Activated naive CD8-positive, alpha-beta T cell treated with anti-CD3 and anti-CD28 coated beads for 36 hours (primary cell): ENCODE results near the gene ZNF385A. TPM values are rescaled to one million over a fixed set of nuclear protein-coding genes. Genes with fewer than 3 reads are reported as not detected.
"Not testable (repeated sequence)": the region's sequence is repeated elsewhere in the genome, so short reads cannot be mapped to it uniquely, and the experiment has no call there.

ENCODE experiments used
- DNase-seq: peaks from one replicate; pipeline ENCODE4 v3.0.0; 2021
- H3K27ac Mint-ChIP-seq: one replicate; pipeline ENCODE4 v1.8.0; 2022; ENCODE audit warnings: mild to moderate bottlenecking, moderate library complexity, mixed read lengths
- H3K27me3 Mint-ChIP-seq: one replicate; pipeline ENCODE4 v1.8.0; 2022; ENCODE audit warnings: mild to moderate bottlenecking, mixed read lengths
- H3K36me3 Mint-ChIP-seq: one replicate; pipeline ENCODE4 v1.8.0; 2021; ENCODE audit warnings: mild to moderate bottlenecking, mixed read lengths
- H3K4me1 Mint-ChIP-seq: one replicate; pipeline ENCODE4 v1.8.0; 2021; ENCODE audit warnings: mixed read lengths
- H3K4me3 Mint-ChIP-seq: one replicate; pipeline ENCODE4 v1.8.0; 2022; ENCODE audit warnings: mild to moderate bottlenecking, moderate library complexity, mixed read lengths
- H3K9me3 Mint-ChIP-seq: one replicate; pipeline ENCODE4 v1.8.0; 2022; ENCODE audit warnings: mixed read lengths
- total RNA-seq, 2 experiments: library from RNA; stranded (reverse); gene quantifications; one replicate each; pipeline ENCODE4 v1.2.3, GENCODE V29; 2021

The ZNF385A gene
- total RNA-seq, 2 experiments from 2014 or later, result 1.0 to 1.1 TPM

DNA sequence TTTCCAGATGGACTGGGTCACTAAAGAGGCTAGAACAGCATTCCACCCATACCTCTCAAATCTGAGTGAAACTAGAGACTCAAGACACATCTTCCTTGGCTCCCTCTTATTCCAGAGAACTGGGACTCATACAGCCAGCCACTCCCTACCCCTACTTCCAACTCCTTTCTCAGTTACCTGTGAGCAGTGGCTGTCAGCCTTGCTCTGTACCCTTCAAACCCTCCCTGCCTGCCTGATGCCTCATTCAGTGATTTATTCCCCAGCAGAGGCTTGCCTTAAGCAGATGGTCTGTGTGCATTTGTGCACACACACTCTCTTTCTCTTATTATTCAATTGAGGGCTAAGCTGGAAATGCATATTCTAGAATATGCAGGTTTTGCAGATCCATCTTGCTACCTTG lies 34.9 kb downstream of the ZNF385A start:
- no peak for DNase-seq
- Mint-ChIP-seq H3K36me3 (peaks cover 19% of the 10 kb centered on the region), H3K4me3 (no peak overlapping the region), H3K9me3 (no peaks in the 10 kb centered on the region), H3K4me1 (peaks cover 14% of the 10 kb centered on the region), H3K27me3 (no peaks in the 10 kb centered on the region), H3K27ac (no peak overlapping the region)

DNA sequence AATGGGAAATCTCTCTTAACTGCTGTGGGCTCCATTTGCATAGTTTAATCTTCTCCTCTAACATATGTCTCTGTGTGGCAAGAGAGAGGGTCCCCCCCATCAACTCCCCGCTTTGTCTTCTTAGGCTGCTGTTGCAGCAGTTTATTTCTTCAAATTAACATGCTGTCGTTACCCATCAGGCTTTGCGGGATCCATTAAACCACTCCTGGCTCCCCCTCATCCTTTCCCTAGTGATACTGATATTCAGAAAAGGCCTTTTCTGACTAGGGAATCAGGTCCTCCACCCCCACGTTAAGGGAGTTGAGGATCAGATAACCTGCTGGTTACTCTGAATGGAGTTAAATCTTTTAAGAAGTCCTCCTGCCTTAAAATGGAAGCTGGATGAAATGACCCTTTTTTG lies 35.5 kb downstream of the ZNF385A start:
- no peaks in the 10 kb centered on the region for H3K9me3 Mint-ChIP-seq
- H3K27ac Mint-ChIP-seq, result no peak overlapping the region
- peaks cover 19% of the 10 kb centered on the region for H3K36me3 Mint-ChIP-seq
- peaks cover 14% of the 10 kb centered on the region for H3K4me1 Mint-ChIP-seq
- H3K27me3 Mint-ChIP-seq, result no peaks in the 10 kb centered on the region
- DNase-seq, result no peak
- no peak overlapping the region for H3K4me3 Mint-ChIP-seq

DNA sequence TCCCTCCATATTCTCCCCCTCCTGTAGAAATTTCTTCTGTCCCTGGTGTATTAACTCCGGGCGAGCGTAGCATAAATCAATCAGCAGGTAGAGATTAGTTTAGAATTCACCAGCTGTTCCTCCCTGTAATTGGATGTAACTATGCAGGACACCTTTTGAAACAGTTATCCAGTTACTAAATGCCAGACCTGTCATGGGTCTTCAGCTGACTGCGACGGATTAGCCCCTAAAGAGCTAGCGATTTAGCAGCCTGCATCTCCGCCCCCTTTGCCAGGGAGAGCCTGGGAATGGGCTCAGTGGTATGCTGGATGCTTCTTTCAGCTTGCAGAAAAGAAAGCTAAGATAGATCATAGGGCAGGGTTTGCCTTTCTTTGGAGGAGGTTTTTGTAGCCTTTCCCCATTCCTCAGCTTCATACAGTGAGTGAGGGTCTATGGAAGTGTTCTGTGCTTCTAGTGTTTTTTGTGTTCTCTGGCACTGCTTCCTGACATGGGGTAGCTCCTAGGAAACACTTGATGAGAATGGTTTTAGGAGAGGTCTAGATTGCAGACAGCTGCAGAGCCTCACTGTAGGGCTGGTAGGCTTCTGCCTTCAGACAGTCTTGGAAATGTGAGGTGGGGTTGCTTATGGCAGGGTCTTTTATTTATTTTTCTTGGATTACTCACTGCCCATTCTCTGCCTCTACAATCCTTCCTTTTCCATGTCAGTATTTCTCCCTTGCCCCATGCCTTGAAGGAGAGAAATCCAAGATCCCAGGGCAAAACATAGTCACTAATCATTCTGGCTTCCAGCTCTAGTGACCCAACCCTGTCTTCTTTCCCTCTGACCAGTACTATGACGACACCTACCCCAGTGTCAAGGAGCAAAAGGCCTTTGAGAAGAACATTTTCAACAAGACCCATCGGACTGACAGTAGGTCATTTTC lies 42.9 kb downstream of the ZNF385A start:
- H3K36me3 Mint-ChIP-seq, result peaks cover 12% of the 10 kb centered on the region
- H3K4me1 Mint-ChIP-seq, result peaks cover 5% of the 10 kb centered on the region
- H3K9me3 Mint-ChIP-seq, result no peaks in the 10 kb centered on the region
- no peaks in the 10 kb centered on the region for H3K27me3 Mint-ChIP-seq
- no peak for DNase-seq
- no peak overlapping the region for H3K4me3 Mint-ChIP-seq
- H3K27ac Mint-ChIP-seq, result no peak overlapping the region

DNA sequence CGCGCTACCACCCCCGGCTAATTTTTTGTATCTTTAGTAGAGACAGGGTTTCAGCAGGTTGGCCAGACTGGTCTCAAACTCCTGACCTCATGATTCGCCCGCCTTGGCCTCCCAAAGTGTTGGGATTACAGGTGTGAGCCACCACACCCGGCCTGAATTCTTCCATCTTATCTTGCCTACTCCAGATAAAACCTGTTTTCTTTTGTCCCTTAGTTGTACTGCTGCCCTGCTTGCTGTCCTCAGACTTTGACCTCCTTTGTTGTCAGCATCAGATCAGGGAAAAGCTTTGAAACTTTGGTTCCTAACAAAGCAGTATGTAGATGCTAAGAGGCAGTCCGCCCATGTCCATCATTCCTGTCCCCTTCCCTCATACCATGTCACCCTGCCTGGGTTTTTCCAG lies 43.7 kb downstream of the ZNF385A start:
- peaks cover 5% of the 10 kb centered on the region for H3K4me1 Mint-ChIP-seq

DNA sequence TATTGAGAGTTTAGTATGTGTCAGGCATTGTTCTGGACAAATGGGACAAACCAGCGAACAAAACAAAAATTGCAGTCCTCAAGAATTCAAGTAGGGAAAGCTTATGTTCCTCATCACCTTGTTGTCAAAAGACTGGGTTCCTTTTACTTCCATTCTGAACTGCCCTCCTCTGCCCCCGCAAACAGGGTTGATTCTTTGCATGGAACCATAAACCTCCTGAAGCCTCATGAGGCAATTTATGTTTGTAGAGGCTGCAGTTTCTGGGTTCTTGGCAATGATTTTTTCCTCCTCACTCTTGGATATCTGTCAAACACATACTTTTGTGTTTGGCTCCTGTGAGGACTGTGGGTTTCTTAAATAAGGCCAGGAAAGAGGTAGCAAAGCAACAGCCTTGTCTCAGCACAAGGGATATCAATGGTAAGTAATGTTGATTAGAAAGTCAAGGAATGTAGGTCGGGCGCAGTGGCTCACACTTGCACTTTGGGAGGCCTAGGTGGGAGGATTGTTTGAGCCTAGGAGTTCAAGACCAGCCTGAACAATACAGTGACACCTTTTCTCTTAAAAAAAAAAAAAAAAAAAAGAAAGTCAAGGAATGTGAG lies 45.7 kb downstream of the ZNF385A start:
- H3K27ac Mint-ChIP-seq, result no peak overlapping the region
- no peaks in the 10 kb centered on the region for H3K9me3 Mint-ChIP-seq
- peaks cover 8% of the 10 kb centered on the region for H3K4me1 Mint-ChIP-seq
- peaks cover 6% of the 10 kb centered on the region for H3K36me3 Mint-ChIP-seq
- H3K27me3 Mint-ChIP-seq, result no peaks in the 10 kb centered on the region
- no peak overlapping the region for H3K4me3 Mint-ChIP-seq
- no peak for DNase-seq

More for the DNA sequence above, 43.7 kb downstream of the ZNF385A start:
- no peak overlapping the region for H3K4me3 Mint-ChIP-seq
- H3K36me3 Mint-ChIP-seq, result peaks cover 12% of the 10 kb centered on the region
- DNase-seq, result no peak
- no peaks in the 10 kb centered on the region for H3K9me3 Mint-ChIP-seq
- H3K27me3 Mint-ChIP-seq, result no peaks in the 10 kb centered on the region
- H3K27ac Mint-ChIP-seq, result no peak overlapping the region

DNA sequence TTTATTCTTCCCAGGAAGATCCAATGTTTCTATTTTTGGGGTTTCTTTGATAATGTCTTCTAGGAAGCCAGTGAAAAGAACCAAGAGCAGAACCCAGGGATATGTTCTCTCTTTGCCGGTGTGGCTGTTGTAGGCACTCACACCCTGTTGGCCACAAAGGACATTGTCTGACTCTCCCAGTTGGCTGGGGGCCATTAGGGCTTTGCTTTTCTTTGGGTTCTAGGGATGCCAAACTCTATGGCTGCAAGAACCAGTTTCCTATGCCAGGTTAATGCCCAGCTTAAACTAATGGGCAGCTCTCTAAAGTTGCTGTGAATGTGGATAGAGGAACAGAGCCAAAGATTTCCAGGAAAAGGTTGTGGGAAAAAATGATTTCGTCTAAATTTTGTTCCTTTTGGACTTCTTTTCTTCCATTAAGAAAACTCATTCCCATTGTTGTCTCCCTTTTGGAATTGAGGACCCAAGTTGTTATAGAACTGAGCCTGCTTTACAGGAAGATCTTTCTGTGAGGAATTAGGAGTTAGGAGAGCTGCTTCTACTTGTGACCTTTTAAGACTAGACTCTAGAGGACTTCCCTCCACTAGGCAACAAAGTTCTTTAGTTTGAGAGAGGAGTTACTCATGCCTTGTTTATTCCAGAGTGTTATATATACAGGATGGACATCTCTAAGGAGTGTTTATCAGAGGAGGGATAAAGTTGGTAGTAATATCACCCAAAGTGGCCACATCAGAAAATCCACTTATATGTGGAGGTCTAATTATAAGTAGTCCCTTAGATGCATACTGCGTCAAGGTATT lies 46.5 kb downstream of the ZNF385A start:
- no peaks in the 10 kb centered on the region for H3K9me3 Mint-ChIP-seq
- no peak for DNase-seq
- no peaks in the 10 kb centered on the region for H3K27me3 Mint-ChIP-seq
- peaks cover 2% of the 10 kb centered on the region for H3K36me3 Mint-ChIP-seq
- no peak overlapping the region for H3K27ac Mint-ChIP-seq
- H3K4me3 Mint-ChIP-seq, result no peak overlapping the region
- peaks cover 13% of the 10 kb centered on the region for H3K4me1 Mint-ChIP-seq

DNA sequence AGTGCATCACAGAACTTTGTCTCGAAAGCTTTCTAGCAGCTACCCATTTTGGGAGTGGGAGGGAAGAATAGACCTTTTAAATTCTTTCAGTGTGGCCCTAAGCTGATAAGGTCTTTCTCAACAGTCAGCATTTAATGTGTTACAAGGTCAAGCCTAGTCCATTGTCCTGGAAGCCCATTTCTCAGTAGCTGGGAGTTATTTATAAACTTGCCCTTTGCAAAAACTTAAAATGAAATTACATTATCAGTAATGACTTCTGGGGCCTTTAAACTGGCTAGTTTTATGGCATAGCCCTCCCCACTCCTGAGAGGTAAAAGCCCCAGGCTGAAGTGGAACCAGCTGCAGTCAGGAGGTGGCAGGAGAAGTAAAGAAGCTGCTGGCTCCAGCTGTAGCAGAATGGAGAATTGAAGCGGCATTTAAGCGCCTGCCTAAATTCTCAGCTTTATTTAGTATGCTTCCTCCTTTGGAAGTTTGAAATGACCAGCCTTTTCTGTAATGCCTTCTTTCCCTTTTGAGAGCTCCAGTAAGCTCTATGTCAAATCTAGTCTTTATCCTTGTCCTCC lies 47.2 kb downstream of the ZNF385A start:
- DNase-seq, result no peak
- no peak overlapping the region for H3K27ac Mint-ChIP-seq

DNA sequence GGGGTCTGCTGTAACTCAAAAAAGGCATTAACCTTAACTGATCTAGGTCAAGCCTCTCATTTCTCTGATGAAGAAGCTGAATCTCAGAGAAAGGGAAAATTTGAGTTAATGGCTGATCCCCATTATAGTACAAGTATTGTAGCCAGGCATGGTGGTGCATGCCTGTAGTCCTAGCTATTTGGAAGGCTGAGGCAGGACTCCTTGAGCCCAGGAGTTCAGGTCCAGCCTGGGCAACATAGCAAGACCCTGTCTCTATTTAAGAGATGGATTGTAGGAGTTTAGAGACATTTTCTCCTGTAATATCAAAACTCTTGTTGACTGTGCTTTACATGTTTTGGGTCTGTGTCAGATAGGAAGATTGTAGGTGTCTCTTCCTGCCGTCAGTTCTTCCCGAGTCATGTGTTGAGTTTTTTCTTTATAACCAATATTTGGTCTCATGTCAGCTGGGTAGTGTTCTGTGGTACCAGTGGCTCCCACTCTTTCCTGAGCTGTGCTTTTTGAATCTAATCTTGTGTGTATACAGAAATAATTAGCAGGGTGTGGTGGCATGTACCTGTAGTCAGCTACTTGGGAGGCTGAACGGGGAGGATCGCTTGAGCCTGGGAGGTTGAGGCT lies 51.0 kb downstream of the ZNF385A start:
- Mint-ChIP-seq H3K27ac (no peak overlapping the region), H3K27me3 (no peaks in the 10 kb centered on the region), H3K4me1 (peaks cover 42% of the 10 kb centered on the region), H3K36me3 (peaks cover under 1% of the 10 kb centered on the region), H3K4me3 (no peak overlapping the region), H3K9me3 (no peaks in the 10 kb centered on the region)
- DNase-seq, result no peak

More for the DNA sequence above, 47.2 kb downstream of the ZNF385A start:
- no peaks in the 10 kb centered on the region for H3K36me3 Mint-ChIP-seq
- H3K4me3 Mint-ChIP-seq, result no peak overlapping the region
- H3K27me3 Mint-ChIP-seq, result no peaks in the 10 kb centered on the region
- H3K9me3 Mint-ChIP-seq, result no peaks in the 10 kb centered on the region
- peaks cover 13% of the 10 kb centered on the region for H3K4me1 Mint-ChIP-seq

DNA sequence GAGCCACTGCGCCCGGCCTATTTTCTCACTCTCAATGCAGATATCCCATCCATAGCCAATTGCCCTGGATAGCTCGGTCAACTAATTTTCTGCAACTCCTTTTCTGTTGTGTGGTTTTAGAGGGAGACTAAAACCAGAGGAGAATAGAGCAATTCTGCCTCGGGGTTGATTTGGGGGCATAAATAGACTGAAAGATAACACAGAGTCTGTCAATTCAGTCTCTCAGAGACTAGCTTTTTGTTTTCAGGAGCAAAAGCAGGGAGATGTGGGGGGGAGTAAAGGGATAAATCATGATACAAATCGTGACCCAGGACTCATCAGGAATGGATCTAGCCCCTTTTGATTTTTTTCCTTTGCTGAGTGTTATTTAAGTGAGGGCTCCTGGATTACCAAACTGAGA lies 53.1 kb downstream of the ZNF385A start:
- H3K27me3 Mint-ChIP-seq, result no peaks in the 10 kb centered on the region
- no peak for DNase-seq
- no peak overlapping the region for H3K4me3 Mint-ChIP-seq
- H3K36me3 Mint-ChIP-seq, result peaks cover 2% of the 10 kb centered on the region
- H3K4me1 Mint-ChIP-seq, result peaks cover 49% of the 10 kb centered on the region
- peak overlapping the region; percentile 20 for H3K27ac Mint-ChIP-seq
- H3K9me3 Mint-ChIP-seq, result no peaks in the 10 kb centered on the region

DNA sequence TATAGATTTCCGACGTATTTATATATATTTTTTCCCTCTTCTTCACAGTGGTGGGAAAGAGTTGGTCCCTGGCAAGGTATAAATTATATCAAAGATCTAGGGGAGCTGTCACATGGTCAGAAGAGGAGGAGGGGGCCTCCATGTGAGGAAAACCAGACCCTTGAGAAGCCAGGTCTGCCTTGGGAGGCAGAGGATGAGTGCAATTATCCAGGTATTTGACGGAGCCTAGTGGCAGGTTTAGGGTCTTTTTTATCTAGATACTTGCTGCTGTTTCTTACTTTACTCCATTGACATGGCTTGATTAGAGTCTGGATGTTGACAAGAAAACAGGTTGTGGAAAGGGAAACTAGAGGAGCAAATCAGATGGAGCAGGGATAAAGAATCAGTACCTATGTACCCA lies 54.1 kb downstream of the ZNF385A start:
- Mint-ChIP-seq H3K4me1 (peaks cover 53% of the 10 kb centered on the region), H3K4me3 (no peak overlapping the region), H3K27ac (peak overlapping the region; percentile 59), H3K36me3 (peaks cover 2% of the 10 kb centered on the region), H3K27me3 (no peaks in the 10 kb centered on the region), H3K9me3 (no peaks in the 10 kb centered on the region)
- no peak for DNase-seq

DNA sequence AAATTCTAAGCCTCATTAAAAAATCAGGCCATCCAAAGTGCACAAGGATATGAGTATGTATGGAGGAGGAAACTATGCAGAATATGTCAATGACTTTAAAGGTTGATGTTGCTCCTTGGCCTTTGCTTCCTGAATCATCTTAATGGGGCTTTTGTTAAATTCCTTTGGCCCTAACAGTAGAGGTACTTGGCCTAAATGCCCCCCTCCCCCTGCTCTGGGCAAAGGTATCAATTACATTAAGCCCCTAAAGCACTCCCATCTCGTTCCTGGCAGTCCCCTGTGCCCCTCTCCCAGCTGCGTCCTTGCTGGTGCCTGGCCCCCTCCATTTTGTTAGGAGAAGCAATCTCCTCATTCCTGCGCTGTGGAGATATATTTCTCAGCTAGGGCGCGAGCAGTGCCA lies 54.8 kb downstream of the ZNF385A start:
- H3K4me1 Mint-ChIP-seq, result peaks cover 50% of the 10 kb centered on the region
- no peaks in the 10 kb centered on the region for H3K27me3 Mint-ChIP-seq
- H3K9me3 Mint-ChIP-seq, result no peaks in the 10 kb centered on the region
- DNase-seq, result no peak
- no peak overlapping the region for H3K4me3 Mint-ChIP-seq
- H3K36me3 Mint-ChIP-seq, result peaks cover 2% of the 10 kb centered on the region
- H3K27ac Mint-ChIP-seq, result no peak overlapping the region

DNA sequence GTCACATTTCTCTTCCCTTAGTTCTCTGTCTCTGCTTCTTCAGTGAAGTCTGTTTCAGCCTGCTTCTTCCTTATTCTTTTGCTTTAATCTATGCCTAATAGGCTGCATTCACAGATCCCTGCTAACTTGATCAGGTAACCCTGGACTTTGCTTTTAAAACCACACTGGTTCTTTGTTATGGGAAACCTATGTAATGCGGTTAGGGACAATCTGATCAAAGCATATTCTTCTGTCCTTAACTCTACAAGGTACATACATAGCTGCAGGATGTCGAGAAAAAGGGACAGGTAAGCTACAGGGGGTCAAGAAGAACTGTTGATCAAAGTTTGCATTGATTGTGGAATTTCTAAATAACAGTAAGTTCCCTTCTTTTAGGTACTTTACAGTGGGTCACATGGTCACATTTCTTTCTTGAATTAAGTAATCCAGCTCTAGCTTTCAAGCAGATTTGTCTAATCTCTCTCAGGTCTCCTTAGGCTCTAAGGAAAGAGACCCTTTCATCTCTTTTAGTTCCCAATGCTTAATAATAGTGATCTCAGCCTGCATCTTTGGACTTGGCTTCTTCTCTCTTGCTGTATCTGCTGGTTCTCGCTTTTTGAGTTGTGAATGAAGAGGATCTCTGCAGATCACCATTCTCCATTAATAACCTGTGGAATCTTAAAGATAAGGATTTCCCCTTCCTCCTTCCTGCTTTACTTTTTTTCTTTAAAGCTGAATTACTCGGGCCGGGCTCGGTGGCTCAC lies 55.8 kb downstream of the ZNF385A start:
- Mint-ChIP-seq H3K36me3 (peaks cover 2% of the 10 kb centered on the region), H3K27ac (no peak overlapping the region), H3K4me1 (peaks cover 53% of the 10 kb centered on the region), H3K27me3 (no peaks in the 10 kb centered on the region), H3K4me3 (no peak overlapping the region), H3K9me3 (no peaks in the 10 kb centered on the region)
- DNase-seq, result no peak

DNA sequence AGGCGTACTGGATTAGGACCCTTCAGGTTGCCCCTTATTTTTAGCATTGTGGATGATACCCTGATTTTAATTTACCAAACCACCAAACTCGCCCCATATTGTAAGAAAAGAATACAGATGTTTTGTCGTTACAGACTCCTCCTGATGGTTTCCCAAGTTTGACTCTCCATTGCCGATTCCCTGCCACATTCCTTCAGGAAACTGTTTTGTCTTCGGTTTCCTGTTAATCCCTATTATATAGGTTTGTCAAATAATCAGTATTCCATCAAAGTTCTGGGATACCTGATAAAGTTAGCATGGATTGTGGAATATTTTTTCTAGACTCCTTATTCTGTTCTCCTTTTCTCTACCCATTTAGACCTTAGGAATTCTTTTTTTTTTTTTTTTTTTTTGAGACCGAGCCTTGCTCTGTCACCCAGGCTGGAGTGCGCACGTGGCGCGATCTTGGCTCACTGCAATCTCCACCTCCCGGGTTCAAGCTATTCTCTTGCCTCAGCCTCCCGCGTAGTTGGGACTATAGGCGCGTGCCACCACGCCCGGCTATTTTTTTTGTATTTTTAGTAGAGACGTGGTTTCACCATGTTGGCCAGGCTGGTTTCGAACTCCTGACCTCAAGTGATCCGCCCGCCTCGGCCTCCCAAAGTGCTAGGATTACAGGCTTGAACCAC lies 59.0 kb downstream of the ZNF385A start:
- peak overlapping the region; percentile 94 for H3K27ac Mint-ChIP-seq
- DNase-seq, H3K36me3 Mint-ChIP-seq, H3K9me3 Mint-ChIP-seq, H3K27me3 Mint-ChIP-seq: not testable (repeated sequence)
- peak overlapping the region; percentile 97 for H3K4me3 Mint-ChIP-seq
- H3K4me1 Mint-ChIP-seq, result peaks cover 36% of the 10 kb centered on the region
